Measurements from ENCODE around the gene DPYD.

The DPYD gene

DNA sequence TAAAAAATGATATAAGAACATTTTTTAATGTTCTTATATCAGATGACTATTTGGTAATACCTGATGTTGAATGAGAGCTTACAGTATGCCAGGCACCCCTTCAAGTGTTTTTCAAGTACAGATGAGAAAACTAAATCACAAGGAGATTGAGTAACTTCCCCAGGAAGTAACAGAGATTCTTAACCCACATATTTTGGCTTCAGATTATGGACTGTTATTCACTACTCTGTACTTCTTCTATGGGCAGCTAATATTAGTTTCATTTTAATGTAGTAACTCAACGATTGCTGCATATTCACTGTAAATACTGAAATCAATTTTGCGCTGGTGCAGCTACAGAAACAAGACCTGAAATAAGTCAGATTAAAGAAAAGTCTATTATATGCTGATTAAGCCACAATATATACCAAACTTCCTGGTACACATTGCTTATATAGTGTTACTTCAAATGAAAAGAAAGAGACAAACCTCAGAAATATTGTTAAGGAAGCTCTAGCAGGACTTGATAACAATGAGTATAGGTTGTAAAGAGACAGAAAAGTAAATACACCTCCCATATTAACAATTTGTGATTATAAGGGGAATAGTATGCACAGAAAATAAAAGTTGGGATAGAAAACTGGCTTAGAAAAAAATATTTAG is 19.7 kb downstream of the DPYD start:
- no peak for TF ChIP-seq SPI1 (IDR thresholded peaks at IDR 0.05; ENCODE audit: low read depth, low read length)
- DNase-seq (ENCODE audit: insufficient read length, low spot score) (no peak), FAIRE-seq (no peak)

DNA sequence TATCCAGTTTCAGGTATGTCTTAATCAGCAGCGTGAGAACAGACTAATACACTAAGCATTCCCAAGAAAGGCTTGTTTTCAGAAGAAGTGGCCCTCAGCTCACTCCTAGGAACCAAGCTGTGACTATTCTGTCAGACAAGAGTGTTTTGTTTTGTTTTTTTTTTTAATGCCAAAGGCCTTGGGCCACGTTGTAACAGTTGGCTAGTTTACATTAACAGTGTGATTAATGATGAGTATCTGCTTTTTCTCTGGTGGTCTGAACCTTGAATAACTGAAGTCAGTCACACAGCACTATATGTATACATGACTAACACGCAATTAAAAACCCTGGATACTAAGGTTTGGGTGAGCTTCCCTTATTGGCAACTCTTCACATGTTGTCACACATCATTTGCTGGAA is 21.9 kb downstream of the DPYD start:
- no peak for FAIRE-seq
- no peak for DNase-seq (ENCODE audit: insufficient read length, low spot score)
- no peak for TF ChIP-seq PAX5 (IDR thresholded peaks at IDR 0.05; ENCODE audit: insufficient read depth, low read length, severe bottlenecking)
- no peak for TF ChIP-seq POU2F2 (IDR thresholded peaks at IDR 0.05; ENCODE audit: low read depth, low read length)
- TF ChIP-seq POLR2AphosphoS5 (IDR thresholded peaks at IDR 0.05; ENCODE audit: low read depth, low read length), result no peak
- no peak for TF ChIP-seq TAF1 (IDR thresholded peaks at IDR 0.05; ENCODE audit: low read depth, low read length)
- no peak for TF ChIP-seq POLR2A (IDR thresholded peaks at IDR 0.05; ENCODE audit: low read depth, low read length)
- TF ChIP-seq SPI1 (IDR thresholded peaks at IDR 0.05; ENCODE audit: low read depth, low read length), result no peak

GRCh38 chr1:97895278-97895677 is 25.6 kb downstream of the DPYD start:
- DNase-seq (ENCODE audit: insufficient read length, low spot score), result no peak
- FAIRE-seq, result no peak
- TF ChIP-seq TAF1 (IDR thresholded peaks at IDR 0.05; ENCODE audit: low read depth, low read length) (no peak), SPI1 (IDR thresholded peaks at IDR 0.05; ENCODE audit: low read depth, low read length) (0 out of 2 replicates have a peak, but pooled peaks have one; percentile 8)

DNA sequence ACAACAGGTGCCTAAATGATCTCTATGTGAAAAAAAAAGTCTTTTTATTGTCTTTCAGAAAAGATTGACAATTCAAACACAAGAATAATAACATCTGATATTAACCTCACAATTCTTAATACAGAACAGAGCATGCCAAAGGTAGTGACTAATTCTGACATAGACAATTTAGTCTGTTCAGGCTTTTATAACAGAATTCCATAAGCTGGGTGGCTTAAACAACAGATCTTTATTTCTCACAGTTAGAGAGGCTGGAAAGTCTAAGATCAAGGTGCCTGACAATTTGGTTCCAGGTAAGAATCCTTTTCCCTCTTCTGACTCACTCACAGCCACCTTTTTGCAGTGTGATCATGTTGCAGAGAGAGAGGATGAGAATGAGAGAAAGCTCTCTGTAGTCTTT is 27.0 kb downstream of the DPYD start:
- no peak for TF ChIP-seq SPI1 (IDR thresholded peaks at IDR 0.05; ENCODE audit: low read depth, low read length)
- DNase-seq (ENCODE audit: insufficient read length, low spot score) (no peak), FAIRE-seq (no peak)

DNA sequence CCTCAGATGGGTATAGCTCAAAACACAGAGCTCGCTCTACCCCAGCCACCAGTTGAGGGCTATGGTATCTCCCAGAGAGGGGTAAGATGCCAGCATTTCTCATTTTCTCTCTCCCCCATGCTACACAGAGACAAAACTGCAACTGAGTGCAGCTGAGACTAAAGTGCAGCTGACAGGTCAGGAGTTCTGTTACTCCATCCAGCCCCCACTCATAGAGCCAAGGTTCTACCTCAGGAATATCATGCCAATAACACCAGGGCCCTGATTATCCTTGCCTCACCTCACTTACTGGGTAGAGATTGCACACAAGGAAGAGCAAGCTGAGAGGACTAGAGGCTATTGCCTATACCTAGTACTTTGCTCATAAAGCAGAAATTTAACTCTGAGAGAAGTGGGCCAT is 34.6 kb downstream of the DPYD start:
- DNase-seq (ENCODE audit: insufficient read length, low spot score) (no peak), FAIRE-seq (no peak)
- TF ChIP-seq TAF1 (IDR thresholded peaks at IDR 0.05; ENCODE audit: low read depth, low read length), result no peak
- TF ChIP-seq SPI1 (IDR thresholded peaks at IDR 0.05; ENCODE audit: low read depth, low read length), result no peak
- no peak for TF ChIP-seq POLR2A (IDR thresholded peaks at IDR 0.05; ENCODE audit: low read depth, low read length)
- no peak for TF ChIP-seq PAX5 (IDR thresholded peaks at IDR 0.05; ENCODE audit: insufficient read depth, low read length, severe bottlenecking)
- TF ChIP-seq POLR2AphosphoS5 (IDR thresholded peaks at IDR 0.05; ENCODE audit: low read depth, low read length), result no peak
- no peak for TF ChIP-seq POU2F2 (IDR thresholded peaks at IDR 0.05; ENCODE audit: low read depth, low read length)

- DNase-seq (ENCODE audit: insufficient read length, low spot score), result no peak
- no peak for TF ChIP-seq POLR2A (IDR thresholded peaks at IDR 0.05; ENCODE audit: low read depth, low read length)
- TF ChIP-seq POLR2AphosphoS5 (IDR thresholded peaks at IDR 0.05; ENCODE audit: low read depth, low read length), result no peak
- no peak for TF ChIP-seq PAX5 (IDR thresholded peaks at IDR 0.05; ENCODE audit: insufficient read depth, low read length, severe bottlenecking)
- no peak for TF ChIP-seq TAF1 (IDR thresholded peaks at IDR 0.05; ENCODE audit: low read depth, low read length)
- no peak for TF ChIP-seq SPI1 (IDR thresholded peaks at IDR 0.05; ENCODE audit: low read depth, low read length)
- TF ChIP-seq POU2F2 (IDR thresholded peaks at IDR 0.05; ENCODE audit: low read depth, low read length), result no peak
- no peak for FAIRE-seq
These were observed 37.0 kb downstream of the DPYD start for GRCh38 chr1:97883823-97884222.

- TF ChIP-seq PAX5 (IDR thresholded peaks at IDR 0.05; ENCODE audit: insufficient read depth, low read length, severe bottlenecking) (no peak), TAF1 (IDR thresholded peaks at IDR 0.05; ENCODE audit: low read depth, low read length) (no peak), POLR2AphosphoS5 (IDR thresholded peaks at IDR 0.05; ENCODE audit: low read depth, low read length) (no peak)
- no peak for FAIRE-seq
These were observed 43.5 kb downstream of the DPYD start for GRCh38 chr1:97877307-97877706.

GRCh38 chr1:97875996-97876395 is 44.8 kb downstream of the DPYD start:
- no peak for FAIRE-seq
- no peak for DNase-seq (ENCODE audit: insufficient read length, low spot score)
- TF ChIP-seq SPI1 (IDR thresholded peaks at IDR 0.05; ENCODE audit: low read depth, low read length), result no peak
- no peak for TF ChIP-seq TAF1 (IDR thresholded peaks at IDR 0.05; ENCODE audit: low read depth, low read length)
- no peak for TF ChIP-seq POU2F2 (IDR thresholded peaks at IDR 0.05; ENCODE audit: low read depth, low read length)
- TF ChIP-seq POLR2AphosphoS5 (IDR thresholded peaks at IDR 0.05; ENCODE audit: low read depth, low read length), result no peak
- no peak for TF ChIP-seq PAX5 (IDR thresholded peaks at IDR 0.05; ENCODE audit: insufficient read depth, low read length, severe bottlenecking)

More at GRCh38 chr1:97877307-97877706, 43.5 kb downstream of the DPYD start:
- no peak for DNase-seq (ENCODE audit: insufficient read length, low spot score)

- FAIRE-seq (no peak), DNase-seq (ENCODE audit: insufficient read length, low spot score) (no peak)
- no peak for TF ChIP-seq SPI1 (IDR thresholded peaks at IDR 0.05; ENCODE audit: low read depth, low read length)
- TF ChIP-seq POLR2A (IDR thresholded peaks at IDR 0.05; ENCODE audit: low read depth, low read length), result no peak
- TF ChIP-seq POLR2AphosphoS5 (IDR thresholded peaks at IDR 0.05; ENCODE audit: low read depth, low read length), result no peak
- no peak for TF ChIP-seq PAX5 (IDR thresholded peaks at IDR 0.05; ENCODE audit: insufficient read depth, low read length, severe bottlenecking)
- no peak for TF ChIP-seq TAF1 (IDR thresholded peaks at IDR 0.05; ENCODE audit: low read depth, low read length)
- no peak for TF ChIP-seq POU2F2 (IDR thresholded peaks at IDR 0.05; ENCODE audit: low read depth, low read length)
These were observed 50.2 kb downstream of the DPYD start for GRCh38 chr1:97870589-97870988.

DNA sequence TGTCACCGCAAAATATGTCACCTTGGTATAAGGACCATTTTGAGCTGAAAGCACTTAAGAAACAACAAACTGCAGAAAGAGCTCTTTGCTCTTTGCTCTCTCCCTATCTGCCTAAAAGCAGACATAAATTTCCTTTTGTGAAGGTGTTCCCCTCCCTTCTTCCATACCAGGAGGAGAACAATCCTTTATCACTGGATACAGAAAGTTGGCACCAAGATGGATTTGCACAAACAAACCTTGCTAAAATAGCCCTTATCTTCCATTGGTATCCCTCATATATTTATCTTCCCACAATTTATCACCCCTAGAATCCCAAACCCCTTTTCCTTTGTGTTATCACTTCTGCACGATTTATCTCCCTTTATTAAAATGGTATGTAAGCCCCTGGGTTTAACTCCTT is 51.4 kb downstream of the DPYD start:
- no peak for DNase-seq (ENCODE audit: insufficient read length, low spot score)
- no peak for TF ChIP-seq TAF1 (IDR thresholded peaks at IDR 0.05; ENCODE audit: low read depth, low read length)
- TF ChIP-seq PAX5 (IDR thresholded peaks at IDR 0.05; ENCODE audit: insufficient read depth, low read length, severe bottlenecking), result no peak
- TF ChIP-seq POU2F2 (IDR thresholded peaks at IDR 0.05; ENCODE audit: low read depth, low read length), result no peak
- TF ChIP-seq POLR2AphosphoS5 (IDR thresholded peaks at IDR 0.05; ENCODE audit: low read depth, low read length), result no peak
- no peak for TF ChIP-seq SPI1 (IDR thresholded peaks at IDR 0.05; ENCODE audit: low read depth, low read length)
- FAIRE-seq, result no peak

DNA sequence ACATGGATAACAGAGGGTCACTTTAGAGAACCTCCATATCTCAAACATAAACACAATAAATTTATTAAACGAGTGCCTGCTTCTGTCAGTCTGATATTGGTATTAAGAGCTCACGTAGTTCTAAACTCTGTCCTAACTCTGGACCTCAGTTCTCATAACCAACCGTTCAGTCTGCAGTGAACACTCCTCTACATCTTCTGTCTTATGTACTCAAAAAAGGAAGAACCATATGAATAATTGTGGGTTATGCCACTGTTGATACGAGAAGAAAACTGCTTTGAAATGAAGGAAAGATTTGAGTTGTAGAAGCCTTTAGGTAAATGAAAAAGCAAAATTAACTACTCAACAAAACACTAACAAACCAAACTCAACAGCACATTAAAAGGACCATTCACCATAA is 53.7 kb downstream of the DPYD start:
- no peak for FAIRE-seq
- TF ChIP-seq POU2F2 (IDR thresholded peaks at IDR 0.05; ENCODE audit: low read depth, low read length) (no peak), TAF1 (IDR thresholded peaks at IDR 0.05; ENCODE audit: low read depth, low read length) (no peak), POLR2A (IDR thresholded peaks at IDR 0.05; ENCODE audit: low read depth, low read length) (no peak), PAX5 (IDR thresholded peaks at IDR 0.05; ENCODE audit: insufficient read depth, low read length, severe bottlenecking) (no peak)
- no peak for DNase-seq (ENCODE audit: insufficient read length, low spot score)
